ENCODE results near the gene HERPUD1.
"Not testable (repeated sequence)": the region's sequence is repeated elsewhere in the genome, so short reads cannot be mapped to it uniquely, and the experiment has no call there.

Gene HERPUD1, protein sequence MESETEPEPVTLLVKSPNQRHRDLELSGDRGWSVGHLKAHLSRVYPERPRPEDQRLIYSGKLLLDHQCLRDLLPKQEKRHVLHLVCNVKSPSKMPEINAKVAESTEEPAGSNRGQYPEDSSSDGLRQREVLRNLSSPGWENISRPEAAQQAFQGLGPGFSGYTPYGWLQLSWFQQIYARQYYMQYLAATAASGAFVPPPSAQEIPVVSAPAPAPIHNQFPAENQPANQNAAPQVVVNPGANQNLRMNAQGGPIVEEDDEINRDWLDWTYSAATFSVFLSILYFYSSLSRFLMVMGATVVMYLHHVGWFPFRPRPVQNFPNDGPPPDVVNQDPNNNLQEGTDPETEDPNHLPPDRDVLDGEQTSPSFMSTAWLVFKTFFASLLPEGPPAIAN

DNA sequence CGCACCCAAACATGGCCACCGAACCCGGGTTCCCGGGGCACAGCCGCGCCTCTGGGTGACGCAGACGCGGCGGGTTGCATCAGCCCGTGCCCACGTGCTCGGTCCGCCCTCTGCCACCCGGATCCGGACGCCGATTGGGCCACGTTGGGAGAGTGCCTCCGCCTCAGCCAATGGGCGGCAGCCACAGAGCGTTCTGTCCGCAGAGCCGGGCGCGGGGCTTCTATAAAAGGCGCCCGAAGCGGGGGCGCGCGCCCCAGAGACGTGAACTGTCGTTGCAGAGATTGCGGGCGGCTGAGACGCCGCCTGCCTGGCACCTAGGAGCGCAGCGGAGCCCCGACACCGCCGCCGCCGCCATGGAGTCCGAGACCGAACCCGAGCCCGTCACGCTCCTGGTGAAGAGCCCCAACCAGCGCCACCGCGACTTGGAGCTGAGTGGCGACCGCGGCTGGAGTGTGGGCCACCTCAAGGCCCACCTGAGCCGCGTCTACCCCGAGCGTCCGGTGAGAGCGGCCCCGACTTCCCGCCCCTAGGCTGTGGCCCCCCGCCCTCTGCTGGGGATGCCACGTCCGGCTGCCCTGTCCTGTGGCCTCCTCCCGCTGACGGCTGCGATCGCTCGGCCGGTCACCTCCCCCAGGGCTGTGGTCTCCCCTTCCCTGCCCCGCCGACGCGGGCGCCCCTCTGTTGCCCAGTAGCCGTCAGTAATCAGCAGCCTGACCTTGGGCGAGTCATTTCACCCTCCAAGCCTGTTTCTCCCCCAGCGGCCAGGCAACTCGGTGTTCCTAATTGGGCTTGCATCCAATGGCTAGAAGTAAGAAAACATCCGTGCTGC, at the start of gene HERPUD1:
HERPUD1 (plus strand) TSS at position 251 of the 829 bp plus-strand sequence; CDS start at position 354, 103 bp downstream.
- FAIRE-seq (peak; percentile 93), DNase-seq (ENCODE audit: low spot score) (peak; percentile 100)

DNA sequence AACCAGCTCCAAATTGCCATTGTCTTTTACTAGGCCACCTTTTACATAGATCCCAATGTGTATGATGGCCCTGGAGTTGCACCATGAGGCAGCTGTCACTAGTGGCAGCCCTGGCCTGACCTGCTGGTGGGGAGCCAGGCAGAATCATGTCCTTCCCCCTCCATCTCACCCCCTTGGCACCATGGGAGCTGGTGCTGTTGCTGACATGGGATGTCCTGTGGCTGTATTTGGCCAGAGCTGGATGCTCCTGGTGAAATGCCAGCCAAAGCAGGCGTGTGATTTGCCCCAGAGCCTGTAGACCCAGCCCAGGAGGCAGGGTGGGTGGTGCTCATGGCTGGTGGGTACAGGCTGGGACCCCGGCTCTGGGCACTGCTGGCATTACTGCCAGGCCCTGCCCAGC, 48.4 kb upstream of the HERPUD1 start:
- DNase-seq (ENCODE audit: low spot score) (no peak), FAIRE-seq (no peak)

DNA sequence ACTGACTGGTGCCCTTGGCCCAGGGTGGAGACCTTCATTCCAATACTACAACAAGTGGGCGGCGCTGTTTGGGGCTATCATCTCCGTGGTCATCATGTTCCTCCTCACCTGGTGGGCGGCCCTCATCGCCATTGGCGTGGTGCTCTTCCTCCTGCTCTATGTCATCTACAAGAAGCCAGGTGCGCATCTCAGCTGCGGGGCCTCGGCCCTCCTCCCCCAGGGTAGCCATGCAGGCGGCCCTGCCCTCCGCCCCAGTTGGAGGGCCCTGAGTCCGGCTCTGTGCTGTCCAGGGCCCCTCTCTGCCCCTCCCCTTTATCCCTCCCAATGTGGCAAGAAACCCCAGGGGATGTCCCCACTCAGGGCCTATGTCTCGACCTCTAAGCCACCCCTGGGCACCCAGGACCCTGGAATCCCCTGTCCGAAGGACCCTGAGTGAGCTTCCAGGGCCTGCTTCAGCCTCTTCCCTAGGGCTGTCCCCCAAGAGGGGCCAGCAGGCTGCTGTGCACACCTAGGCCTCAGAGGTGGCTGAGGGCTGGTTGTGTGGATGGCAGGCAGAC, 47.8 kb upstream of the HERPUD1 start:
- FAIRE-seq, result no peak
- no peak for DNase-seq (ENCODE audit: low spot score)

DNA sequence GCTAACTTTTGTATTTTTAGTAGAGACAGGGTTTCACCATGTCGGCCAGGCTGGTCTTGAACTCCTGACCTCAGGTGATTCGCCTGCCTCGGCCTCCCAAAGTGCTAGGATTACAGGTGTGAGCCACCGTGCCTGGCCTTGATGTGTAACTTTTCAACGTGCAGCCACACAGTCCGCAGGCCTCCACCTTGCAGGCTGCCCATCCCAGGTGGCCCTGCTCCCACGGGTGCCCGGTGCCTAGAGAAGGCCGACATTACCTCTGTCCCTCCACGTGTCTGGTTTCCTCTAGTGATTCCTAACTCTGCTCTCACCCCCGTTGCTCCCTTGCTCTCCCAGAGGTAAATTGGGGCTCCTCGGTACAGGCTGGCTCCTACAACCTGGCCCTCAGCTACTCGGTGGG, 47.0 kb upstream of the HERPUD1 start:
- not testable (repeated sequence) for DNase-seq (ENCODE audit: low spot score); FAIRE-seq

DNA sequence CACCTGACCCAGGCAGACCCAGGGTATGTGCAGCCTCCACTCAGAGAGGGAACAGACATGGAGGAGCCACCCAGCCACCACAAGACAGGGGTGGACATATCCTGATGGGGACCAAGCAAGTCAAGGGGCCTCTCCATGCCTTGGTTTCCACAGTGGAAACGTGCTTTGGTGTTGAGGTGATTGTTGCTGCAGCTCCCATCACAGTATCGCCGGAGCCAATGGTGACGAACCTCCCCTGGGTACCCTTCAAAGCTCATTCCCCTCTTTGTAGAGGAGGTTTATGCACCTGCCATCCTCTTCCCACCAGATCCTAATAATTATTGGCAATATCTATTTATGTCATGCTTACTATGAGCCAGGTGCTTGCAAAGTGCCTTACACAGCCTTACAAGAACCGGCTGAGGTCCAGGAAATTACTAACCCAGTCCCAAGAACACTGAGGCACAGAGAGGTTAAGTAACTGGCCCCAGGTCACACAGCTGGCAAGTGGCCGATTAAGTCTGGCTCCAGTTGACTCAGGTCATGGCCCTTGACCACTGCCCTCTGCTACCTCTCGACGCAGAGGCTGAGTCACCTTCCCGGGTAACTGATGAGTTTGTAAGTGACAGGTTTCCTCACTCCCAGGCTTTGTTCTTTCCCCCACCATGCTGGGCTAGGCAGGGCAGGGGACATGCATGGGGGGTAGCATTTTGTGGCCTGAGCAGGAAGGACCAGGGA, 46.3 kb upstream of the HERPUD1 start:
- no peak for DNase-seq (ENCODE audit: low spot score)
- FAIRE-seq, result no peak

DNA sequence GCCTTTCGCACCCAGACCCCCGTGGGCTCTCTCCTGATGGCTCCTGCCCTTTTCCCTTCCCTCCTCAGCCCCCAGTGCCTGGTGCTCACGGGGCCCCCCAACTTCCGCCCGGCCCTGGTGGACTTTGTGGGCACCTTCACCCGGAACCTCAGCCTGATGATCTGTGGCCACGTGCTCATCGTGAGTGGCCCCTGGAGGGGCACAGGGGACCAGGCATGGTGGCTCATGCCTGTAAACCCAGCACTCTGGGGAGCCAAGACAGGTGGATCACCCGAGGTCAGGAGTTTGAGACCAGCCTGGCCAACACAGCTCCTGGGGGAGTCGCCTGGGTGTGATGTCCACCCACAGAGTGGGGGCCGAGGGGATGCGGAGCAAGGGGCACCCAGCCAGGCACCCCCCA, 45.6 kb upstream of the HERPUD1 start:
- DNase-seq (ENCODE audit: low spot score) (no peak), FAIRE-seq (no peak)

DNA sequence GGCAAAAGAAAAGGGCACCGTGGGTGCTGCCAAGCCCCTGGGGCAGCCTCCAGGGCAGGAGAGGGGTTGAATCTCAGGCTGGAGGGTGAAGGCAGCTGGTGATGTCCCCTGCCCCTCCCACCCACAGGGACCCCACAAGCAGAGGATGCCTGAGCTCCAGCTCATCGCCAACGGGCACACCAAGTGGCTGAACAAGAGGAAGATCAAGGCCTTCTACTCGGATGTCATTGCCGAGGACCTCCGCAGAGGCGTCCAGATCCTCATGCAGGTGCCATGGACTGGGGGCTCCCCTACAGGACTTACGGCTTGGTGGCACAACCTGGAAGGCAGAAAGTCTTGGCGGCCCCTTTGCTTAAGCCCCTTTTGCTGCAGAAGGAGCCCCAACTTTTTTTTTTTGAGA, 45.1 kb upstream of the HERPUD1 start:
- no peak for FAIRE-seq
- no peak for DNase-seq (ENCODE audit: low spot score)

DNA sequence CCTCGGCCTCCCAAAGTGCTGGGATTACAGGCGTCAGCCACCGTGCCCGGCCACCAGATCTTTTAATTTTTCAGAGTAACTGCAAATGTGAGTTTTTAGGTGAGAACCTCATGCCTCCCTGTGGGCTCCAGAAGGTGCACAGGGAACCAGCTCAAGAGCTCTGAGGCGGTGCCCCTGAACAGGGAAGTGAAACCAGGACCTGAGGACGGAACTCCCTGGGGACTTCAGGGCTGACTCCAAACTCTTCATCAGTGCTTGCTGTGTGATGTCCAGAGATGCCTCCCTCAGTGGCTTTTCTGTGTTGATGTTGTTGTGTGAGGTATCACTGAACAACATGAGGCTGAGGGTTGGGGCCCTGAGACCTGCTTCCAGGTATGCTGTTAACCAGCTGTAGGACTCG, 43.1 kb upstream of the HERPUD1 start:
- FAIRE-seq (no peak), DNase-seq (ENCODE audit: low spot score) (no peak)

DNA sequence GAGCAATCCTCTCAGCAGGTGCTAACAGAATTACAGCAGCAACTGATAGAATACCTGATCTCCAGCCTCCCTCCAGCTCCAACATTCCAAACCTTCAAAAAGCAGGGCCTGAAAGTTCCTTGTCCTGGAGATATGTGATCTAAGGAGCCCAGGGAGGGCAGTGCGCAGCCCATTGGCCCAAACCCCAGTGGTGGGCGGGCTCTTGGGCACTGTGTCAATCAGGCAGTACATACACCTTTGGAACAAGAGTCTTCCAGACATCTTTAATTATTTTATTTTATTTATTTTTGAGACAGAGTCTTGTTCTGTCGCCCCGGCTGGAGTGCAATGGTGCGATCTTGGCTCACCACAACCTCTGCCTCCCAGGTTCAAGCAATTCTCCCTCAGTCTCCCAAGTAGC, 42.7 kb upstream of the HERPUD1 start:
- no peak for FAIRE-seq
- no peak for DNase-seq (ENCODE audit: low spot score)

DNA sequence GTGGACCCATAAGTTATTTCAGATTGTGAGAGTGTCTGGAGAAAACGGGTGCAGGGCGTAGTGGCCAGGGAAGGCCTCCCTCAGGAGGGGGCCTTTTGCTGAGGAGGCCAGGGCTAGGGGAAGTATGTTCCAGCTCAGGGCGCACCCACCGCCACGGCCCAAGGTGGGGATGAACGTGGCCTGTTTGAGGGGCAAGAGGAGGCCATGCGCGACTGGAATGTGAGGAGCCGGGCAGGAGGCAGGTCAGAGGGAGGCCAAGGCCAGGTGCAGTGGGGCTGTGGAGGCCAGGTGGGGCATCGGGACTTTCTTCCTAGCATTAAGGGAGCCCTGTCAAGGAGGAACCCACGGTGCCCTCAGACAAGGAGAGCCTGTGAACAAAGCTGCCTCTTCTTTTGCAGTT, 40.3 kb upstream of the HERPUD1 start:
- FAIRE-seq, result no peak

DNA sequence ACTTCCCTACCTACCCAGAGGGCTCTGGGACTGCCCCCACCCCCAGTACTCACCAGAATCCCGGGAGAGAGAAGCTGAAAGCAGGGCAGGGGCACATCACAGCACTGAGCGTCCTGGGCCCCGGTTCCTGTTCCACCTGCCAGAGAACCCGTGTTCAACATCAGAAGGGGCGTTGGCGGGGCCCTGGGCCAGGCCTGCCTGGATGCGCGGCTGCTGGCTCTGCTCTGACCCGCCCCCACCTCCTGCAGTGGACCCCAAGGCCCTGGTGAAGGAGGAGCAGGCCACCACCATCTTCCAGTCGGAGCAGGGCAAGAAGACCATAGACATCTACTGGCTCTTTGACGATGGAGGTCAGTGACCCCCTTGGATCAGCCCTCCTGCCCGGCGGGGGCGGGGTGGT, 39.2 kb upstream of the HERPUD1 start:
- no peak for DNase-seq (ENCODE audit: low spot score)
- no peak for FAIRE-seq

More for the DNA sequence above, 40.3 kb upstream of the HERPUD1 start:
- DNase-seq (ENCODE audit: low spot score), result no peak

DNA sequence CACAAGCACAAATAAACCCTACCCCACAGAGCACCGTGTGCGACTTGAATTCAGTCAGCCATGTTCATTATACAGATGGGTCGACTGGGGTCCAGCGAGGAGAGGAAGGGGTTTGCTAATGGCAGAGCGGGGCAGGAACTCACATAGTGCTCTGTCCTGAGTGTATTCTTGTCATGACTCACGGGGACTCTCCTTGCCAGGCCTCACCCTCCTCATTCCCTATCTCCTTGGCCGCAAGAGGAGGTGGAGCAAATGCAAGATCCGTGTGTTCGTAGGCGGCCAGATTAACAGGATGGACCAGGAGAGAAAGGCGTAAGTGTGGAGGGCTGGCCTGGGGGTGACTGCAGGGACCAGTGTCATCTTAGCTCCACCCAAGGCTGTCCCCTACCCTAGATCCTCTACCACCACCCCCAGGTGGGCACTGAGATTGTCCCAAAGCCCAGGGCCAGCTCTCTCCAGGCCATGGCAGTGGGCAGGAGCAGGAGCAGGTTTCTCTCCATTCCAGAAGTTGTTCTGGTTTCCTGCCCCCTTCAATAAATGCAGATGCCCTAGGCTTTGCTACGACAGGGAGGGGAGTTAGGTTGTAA, 37.5 kb upstream of the HERPUD1 start:
- DNase-seq (ENCODE audit: low spot score) (no peak), FAIRE-seq (no peak)

DNA sequence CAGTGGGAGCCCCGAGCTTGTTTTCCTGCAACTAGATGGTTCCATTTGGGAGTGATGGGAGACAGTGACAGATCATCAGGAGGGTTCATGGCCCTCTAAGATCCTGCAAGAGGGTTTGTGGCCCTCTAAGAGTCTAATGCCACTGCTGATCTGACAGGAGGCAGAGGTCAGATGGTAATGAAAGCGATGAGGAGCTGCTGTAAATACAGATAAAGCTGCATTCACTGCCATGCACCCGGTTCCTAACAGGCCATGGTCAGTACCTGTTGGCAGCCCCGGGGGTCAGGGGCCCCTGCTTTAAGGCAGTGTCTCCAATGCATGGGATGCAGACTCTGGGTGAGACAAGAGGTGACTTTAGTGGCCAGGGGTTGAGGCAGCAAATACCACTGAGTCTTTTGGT, 36.1 kb upstream of the HERPUD1 start:
- DNase-seq (ENCODE audit: low spot score) (no peak), FAIRE-seq (no peak)

DNA sequence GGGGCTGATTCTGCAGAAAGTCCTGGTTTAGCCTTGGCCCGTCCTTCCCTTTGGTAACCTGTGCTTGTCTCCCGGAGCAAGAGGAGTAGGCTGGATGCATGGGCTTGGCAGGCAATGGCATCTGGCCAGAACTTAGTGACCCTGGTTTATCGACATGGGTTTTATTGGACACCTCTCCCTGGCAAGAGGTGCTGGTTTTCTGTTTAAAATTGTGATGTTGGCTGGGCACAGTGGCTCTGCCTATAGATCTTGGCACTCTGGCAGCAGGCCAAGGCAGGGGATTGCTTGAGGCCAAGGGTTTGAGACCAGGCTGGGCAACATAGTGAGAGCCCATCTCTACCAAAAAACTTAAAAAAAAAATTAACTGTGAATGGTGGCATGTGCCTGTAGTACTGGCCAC, 35.7 kb upstream of the HERPUD1 start:
- DNase-seq (ENCODE audit: low spot score) (no peak), FAIRE-seq (no peak)

DNA sequence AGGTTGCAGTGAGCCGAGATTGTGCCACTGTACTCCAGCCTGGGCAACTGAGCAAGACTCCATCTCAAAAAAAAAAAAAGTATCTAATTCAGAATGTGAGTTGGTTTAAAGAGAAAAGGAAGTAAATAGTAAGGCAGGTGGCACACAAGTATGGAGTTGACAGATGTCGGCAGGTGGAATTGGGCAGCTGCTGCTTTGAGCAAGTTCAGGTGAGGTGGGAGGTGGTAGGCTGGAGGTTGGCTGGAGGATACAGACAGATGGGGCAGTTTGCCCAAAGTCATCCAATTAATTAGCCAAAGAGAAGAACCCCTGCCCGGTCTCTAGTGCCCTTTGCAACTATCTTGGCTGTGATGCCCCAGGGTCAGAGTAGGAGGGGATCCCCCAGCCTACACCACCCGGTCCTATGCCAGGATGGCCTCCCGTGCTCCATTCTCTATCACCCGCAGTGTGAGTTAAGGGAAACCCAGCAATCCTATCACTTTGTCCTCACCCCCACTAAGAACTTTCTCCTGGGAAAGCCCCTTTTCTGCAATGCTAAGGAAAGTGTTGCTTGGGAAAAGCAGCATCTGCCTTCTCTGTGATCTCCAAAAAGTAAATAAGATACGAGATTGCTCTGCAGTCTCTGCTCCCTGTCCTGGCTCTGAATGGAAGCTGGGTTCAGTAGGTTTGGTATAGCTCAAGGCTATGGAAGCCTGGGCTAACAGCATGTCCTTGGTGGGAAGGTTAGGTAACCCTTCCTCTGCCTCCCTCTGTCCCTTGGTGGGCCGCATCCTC, 34.7 kb upstream of the HERPUD1 start:
- no peak for FAIRE-seq

DNA sequence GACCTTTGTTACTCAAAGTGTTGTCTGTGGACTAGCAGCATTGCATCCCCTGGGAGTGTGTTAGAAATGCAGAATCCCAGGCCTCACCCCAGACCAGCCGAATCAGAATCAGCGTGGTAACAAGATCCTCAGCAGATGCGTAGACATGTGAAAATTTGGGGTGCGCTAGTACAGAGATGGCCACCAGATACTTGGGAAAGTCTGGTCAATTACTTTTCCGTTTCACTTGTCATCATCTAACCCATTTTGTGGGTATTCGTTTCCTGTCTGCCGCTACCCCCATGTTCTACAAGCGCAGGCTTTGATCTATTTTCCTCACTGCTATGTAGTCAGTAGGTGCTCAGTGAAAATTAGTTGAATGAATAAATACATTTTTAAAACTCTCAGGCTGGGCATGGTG, 33.1 kb upstream of the HERPUD1 start:
- FAIRE-seq (no peak), DNase-seq (ENCODE audit: low spot score) (no peak)

More for the DNA sequence above, 34.7 kb upstream of the HERPUD1 start:
- no peak for DNase-seq (ENCODE audit: low spot score)

DNA sequence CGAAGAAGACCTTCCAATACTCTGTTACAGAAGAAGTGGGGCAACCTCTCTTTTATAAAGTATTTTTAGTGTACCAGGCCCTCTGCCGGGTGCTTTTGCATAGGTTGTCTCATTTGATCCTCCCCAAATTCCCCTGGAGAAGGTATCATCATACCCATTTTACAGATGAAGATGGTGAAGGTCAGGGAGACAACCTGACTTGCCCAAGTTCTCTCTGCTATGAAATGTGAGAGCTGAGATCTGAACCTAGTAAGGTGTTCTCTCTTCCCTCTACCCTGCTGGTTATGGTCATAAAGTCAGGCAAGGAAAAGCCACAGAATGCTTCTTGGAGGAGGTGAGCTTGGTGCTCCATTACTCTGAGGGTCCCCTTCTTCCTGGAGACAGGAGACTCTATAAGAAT, 28.1 kb upstream of the HERPUD1 start:
- DNase-seq (ENCODE audit: low spot score) (no peak), FAIRE-seq (no peak)

DNA sequence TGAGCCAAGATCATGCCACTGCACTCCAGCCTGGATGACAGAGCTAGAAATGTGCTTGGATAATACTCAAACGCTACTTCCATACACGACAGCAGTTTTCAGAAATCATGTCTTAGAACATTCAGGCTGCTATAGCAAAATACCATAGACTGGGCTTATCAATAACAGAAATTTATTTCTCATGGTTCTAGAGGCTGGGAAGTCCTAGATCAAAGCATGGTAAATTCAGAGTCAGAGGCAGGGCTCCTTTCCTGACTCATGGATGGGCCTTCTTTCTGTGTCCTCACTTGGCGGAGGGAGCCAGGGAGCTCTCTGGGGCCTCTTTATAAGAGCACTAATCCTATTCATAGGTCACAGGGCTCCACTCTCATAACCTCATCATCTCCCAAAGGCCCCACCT, 24.5 kb upstream of the HERPUD1 start:
- no peak for FAIRE-seq

DNA sequence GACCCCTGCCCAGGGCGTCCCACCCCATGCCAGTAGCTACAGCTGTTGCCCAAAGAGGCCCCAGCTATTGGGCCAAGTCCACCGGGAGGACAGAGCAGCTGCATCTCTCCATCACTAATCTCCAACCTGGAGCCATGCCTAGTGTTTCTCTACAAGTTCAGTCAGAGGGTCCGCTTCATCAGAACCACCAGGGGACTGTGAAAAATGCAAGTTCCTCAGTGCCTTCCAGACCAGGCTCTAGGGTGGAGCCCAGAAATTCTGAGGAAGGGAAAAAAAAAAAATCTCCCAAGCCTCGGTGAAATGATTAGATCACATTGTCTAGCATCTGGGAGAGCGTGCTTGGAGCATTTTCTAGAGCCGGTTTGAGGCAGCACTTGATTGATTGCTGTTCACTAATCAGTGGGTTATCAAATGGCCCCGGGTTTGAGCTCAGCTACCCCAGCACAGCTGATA, 22.4 kb upstream of the HERPUD1 start:
- no peak for FAIRE-seq
- DNase-seq (ENCODE audit: low spot score), result no peak

More for the DNA sequence above, 24.5 kb upstream of the HERPUD1 start:
- no peak for DNase-seq (ENCODE audit: low spot score)

DNA sequence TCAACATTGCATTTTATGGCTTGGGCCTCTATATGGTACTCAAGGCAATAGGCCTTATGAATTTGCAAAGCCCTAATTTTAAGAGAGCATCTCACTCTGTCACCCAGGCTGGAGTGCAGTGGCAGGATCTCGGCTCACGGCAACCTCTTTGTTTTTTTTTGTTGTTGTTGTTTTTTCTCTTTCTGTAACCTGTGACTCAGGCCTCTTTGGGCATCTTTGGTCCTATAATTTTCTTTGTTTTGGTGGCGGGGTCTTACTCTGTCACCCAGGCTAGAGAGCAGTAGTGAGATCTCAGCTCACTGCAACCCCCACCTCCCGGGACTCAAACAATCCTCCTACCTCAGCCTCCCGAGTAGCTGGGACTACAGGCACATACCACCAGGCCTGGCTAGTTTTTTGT, 21.8 kb upstream of the HERPUD1 start:
- DNase-seq (ENCODE audit: low spot score), result no peak
- FAIRE-seq, result no peak
